Activated naive CD8-positive, alpha-beta T cell (primary cell): ENCODE data around the gene SNX24.

ENCODE experiments used
- H3K27ac Mint-ChIP-seq: one replicate; pipeline ENCODE4 v1.8.0; 2021; ENCODE audit warnings: mixed read lengths
- H3K27me3 Mint-ChIP-seq: one replicate; pipeline ENCODE4 v1.8.0; 2021; ENCODE audit warnings: mixed read lengths
- H3K36me3 Mint-ChIP-seq: one replicate; pipeline ENCODE4 v1.8.0; 2021; ENCODE audit warnings: mixed read lengths
- H3K4me1 Mint-ChIP-seq: one replicate; pipeline ENCODE4 v1.8.0; 2021; ENCODE audit warnings: low read depth, mixed read lengths
- H3K4me3 Mint-ChIP-seq: one replicate; pipeline ENCODE4 v1.8.0; 2021; ENCODE audit warnings: mild to moderate bottlenecking, mixed read lengths
- H3K9me3 Mint-ChIP-seq: one replicate; pipeline ENCODE4 v1.8.0; 2021; ENCODE audit warnings: low read depth, mixed read lengths

Gene SNX24

DNA sequence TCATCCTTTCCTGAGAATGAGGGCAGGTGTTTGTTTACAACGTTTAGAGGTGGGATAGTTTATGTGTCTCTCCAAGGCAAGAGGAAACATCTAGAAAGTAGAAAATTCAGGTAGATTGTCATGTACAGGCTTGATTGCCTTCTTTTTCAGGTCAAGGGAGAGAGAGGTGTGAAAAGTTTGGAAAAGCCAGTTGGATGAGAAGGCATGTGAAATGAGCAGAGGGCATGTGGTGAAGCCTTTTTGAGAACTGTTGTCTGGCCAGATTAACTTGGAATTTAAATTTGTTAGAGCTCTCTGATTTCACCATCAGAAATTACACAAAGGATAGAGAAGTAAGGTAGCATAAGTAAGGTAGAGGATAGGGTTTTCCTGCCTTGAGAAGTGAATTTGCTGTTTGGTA lies 74.6 kb downstream of the SNX24 start:
- no peaks in the 10 kb centered on the region for H3K9me3 Mint-ChIP-seq
- peaks cover 5% of the 10 kb centered on the region for H3K36me3 Mint-ChIP-seq
- no peak overlapping the region for H3K27ac Mint-ChIP-seq
- no peaks in the 10 kb centered on the region for H3K27me3 Mint-ChIP-seq
- no peak overlapping the region for H3K4me3 Mint-ChIP-seq
- no peaks in the 10 kb centered on the region for H3K4me1 Mint-ChIP-seq

DNA sequence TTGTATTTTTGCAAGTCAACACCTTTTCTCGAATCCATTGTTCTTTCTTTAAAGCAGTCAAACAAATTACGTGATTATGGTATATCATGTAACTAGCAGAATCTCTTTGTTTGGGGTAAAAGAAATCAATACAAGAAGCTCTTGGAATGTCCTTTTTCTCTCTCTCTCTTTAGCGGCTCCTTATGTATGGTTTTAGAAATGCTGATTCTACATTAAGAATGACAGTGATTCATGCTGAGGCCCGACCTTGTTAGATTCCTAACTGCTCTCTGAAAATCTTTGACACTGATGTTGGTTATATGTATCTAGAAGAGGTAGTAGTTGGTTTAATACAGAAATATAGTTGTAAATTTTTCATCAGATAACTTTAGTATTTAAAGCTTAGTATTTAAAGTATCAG lies 76.4 kb downstream of the SNX24 start:
- no peaks in the 10 kb centered on the region for H3K27me3 Mint-ChIP-seq
- H3K27ac Mint-ChIP-seq = no peak overlapping the region
- peaks cover 2% of the 10 kb centered on the region for H3K36me3 Mint-ChIP-seq
- no peak overlapping the region for H3K4me3 Mint-ChIP-seq
- H3K9me3 Mint-ChIP-seq = no peaks in the 10 kb centered on the region
- no peaks in the 10 kb centered on the region for H3K4me1 Mint-ChIP-seq

GRCh38 chr5:122924203-122924602 lies 78.8 kb downstream of the SNX24 start:
- Mint-ChIP-seq H3K27ac (no peak overlapping the region), H3K4me1 (no peaks in the 10 kb centered on the region), H3K9me3 (no peaks in the 10 kb centered on the region)

DNA sequence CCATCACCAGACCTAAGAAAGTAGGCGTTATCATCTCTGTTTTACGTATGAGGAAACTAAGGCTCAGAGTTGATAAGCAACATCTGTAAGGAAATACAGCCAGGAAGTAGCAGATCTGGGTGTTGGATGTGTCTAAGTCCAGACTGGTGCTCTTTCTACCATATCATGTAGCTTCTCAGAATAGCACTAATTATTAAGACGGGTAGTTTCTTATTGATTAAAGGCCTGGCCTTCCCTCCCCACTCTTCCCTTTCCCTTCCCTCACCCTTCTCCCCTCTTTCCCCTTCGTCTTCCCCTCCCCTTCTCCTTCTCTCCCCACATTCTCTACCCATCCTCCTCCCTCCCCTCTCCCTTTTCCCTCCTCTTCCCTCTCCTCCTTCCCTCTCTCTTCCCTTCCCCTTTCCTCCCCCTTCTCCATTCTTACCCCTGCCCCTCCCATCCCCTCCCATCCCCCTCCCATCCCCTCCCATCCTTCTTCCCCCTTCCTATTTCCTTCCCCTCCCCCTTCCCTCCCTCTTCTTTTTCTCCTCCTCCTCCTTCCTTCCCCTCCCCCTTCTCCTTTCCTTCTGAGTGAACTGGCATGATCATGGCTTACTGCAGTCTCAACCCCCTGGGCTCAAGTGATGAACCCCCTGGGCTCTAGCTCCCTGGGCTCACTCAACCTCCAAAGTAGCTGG lies 79.4 kb downstream of the SNX24 start:
- no peak overlapping the region for H3K4me3 Mint-ChIP-seq
- H3K36me3 Mint-ChIP-seq = no peaks in the 10 kb centered on the region
- no peaks in the 10 kb centered on the region for H3K9me3 Mint-ChIP-seq
- no peaks in the 10 kb centered on the region for H3K27me3 Mint-ChIP-seq
- H3K4me1 Mint-ChIP-seq = no peaks in the 10 kb centered on the region
- no peak overlapping the region for H3K27ac Mint-ChIP-seq

More at GRCh38 chr5:122924203-122924602, 78.8 kb downstream of the SNX24 start:
- no peaks in the 10 kb centered on the region for H3K36me3 Mint-ChIP-seq
- H3K4me3 Mint-ChIP-seq = no peak overlapping the region
- no peaks in the 10 kb centered on the region for H3K27me3 Mint-ChIP-seq

DNA sequence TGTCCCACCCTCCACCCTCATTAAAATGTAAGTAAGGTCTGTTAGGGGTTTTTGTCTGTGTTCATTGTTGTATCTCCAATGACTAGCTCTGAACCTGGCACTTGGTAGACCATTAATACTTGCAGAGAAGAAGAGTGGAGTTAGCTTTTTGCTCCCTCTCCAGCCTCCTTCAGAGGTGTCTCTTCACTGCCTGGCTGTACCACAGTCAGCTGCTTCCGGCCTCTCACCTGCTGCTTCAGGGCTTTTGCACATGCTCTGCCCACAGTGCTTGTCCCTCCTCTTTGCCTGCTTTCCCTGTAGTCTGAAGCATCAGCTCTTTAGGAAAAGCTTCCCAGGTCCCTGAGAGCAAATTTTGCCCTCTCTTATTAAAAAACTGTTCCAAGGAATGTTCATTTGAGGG lies 83.6 kb downstream of the SNX24 start:
- Mint-ChIP-seq H3K36me3 (no peaks in the 10 kb centered on the region), H3K27me3 (no peaks in the 10 kb centered on the region), H3K9me3 (no peaks in the 10 kb centered on the region), H3K4me1 (no peaks in the 10 kb centered on the region), H3K4me3 (no peak overlapping the region), H3K27ac (no peak overlapping the region)

- no peaks in the 10 kb centered on the region for H3K36me3 Mint-ChIP-seq
- H3K4me3 Mint-ChIP-seq = no peak overlapping the region
- no peak overlapping the region for H3K27ac Mint-ChIP-seq
These were observed 84.6 kb downstream of the SNX24 start for GRCh38 chr5:122929980-122930379.

GRCh38 chr5:122933956-122934355 lies 88.5 kb downstream of the SNX24 start:
- no peaks in the 10 kb centered on the region for H3K9me3 Mint-ChIP-seq
- H3K4me1 Mint-ChIP-seq = no peaks in the 10 kb centered on the region
- H3K4me3 Mint-ChIP-seq = no peak overlapping the region
- no peak overlapping the region for H3K27ac Mint-ChIP-seq
- H3K27me3 Mint-ChIP-seq = peaks cover 1% of the 10 kb centered on the region
- H3K36me3 Mint-ChIP-seq = no peaks in the 10 kb centered on the region

More at GRCh38 chr5:122929980-122930379, 84.6 kb downstream of the SNX24 start:
- H3K4me1 Mint-ChIP-seq = no peaks in the 10 kb centered on the region
- peaks cover 1% of the 10 kb centered on the region for H3K27me3 Mint-ChIP-seq
- H3K9me3 Mint-ChIP-seq = no peaks in the 10 kb centered on the region

DNA sequence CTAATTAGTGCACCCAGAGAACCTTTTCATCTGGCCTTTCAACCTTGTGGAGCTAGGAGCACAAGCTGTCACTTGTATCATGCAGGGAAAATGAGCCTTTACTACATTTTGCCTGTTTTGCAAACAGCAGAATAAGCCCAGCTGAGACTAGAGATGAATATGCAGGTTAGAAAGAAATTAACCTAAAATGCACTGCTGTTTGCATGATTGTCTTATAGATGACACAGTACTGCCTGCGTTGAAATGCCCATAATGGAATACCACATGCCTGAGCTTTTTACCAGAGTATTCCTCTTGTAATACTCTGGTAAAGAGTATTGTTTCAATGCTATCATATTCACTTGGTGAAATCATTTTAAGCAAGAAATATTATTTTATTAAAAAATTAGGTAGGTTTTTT lies 90.7 kb downstream of the SNX24 start:
- no peak overlapping the region for H3K27ac Mint-ChIP-seq
- no peak overlapping the region for H3K4me3 Mint-ChIP-seq

DNA sequence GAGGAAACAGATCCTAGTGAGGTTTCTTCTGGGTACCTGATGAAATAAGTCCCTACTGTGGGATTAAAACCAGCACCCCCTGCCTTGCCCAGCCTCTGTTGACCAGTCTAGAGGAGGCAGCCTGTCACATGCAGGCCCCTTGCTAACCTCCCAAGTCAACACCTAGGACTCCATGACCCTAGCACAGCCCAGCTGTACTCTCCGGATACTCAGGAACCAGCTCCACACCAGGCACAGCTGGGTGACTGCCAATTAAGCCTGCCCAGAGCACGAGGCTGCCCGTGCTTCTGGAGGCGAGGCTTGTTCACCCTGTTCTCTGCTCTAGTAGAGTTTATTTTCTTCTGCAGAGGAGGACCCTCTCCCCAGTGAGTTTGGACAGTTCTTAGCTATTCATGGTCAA lies 92.5 kb downstream of the SNX24 start:
- Mint-ChIP-seq H3K4me3 (no peak overlapping the region), H3K9me3 (no peaks in the 10 kb centered on the region), H3K36me3 (no peaks in the 10 kb centered on the region), H3K27me3 (peaks cover 1% of the 10 kb centered on the region), H3K27ac (no peak overlapping the region), H3K4me1 (no peaks in the 10 kb centered on the region)

More for the DNA sequence above, 90.7 kb downstream of the SNX24 start:
- H3K36me3 Mint-ChIP-seq = no peaks in the 10 kb centered on the region
- peaks cover 1% of the 10 kb centered on the region for H3K27me3 Mint-ChIP-seq
- H3K9me3 Mint-ChIP-seq = no peaks in the 10 kb centered on the region
- no peaks in the 10 kb centered on the region for H3K4me1 Mint-ChIP-seq

DNA sequence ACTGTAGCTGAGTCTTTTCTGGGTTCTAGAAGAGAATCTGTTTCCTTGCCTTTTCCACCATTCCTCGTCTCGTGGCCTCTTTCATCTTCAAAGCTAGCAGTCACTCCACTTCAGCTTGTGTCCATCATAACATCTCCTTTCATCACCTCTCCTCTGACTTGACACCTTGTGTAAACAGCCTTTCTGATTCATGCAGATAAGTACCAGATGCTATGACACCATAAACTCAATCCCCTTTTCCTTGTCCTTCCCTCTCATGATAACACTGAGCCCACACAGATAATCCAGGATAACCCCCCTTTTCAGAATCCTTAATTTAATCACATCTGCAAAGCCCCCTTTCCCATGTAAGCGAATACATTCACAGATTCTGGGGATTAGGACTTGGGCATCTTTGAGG lies 95.5 kb downstream of the SNX24 start:
- Mint-ChIP-seq H3K36me3 (no peaks in the 10 kb centered on the region), H3K27me3 (no peaks in the 10 kb centered on the region), H3K9me3 (no peaks in the 10 kb centered on the region), H3K4me3 (no peak overlapping the region), H3K4me1 (no peaks in the 10 kb centered on the region), H3K27ac (no peak overlapping the region)

DNA sequence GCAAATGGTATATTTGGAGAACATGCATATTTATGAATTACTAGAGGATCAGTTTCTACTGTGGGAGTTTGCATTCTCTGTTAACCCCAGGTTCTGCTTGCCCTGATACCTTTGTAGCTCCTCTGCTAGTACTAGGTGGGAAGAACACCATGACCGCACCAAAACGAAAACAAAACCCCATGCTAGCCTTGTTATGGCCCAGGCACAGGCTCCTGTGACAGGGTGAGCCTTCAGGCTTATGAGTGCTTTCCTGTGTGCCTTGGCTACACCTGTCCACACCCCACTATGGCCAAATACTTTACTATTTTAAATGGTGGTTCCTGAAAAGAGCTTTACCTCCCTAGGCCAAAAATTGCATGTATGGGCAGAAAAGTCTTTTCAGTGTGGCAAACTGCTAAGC lies 96.3 kb downstream of the SNX24 start:
- Mint-ChIP-seq H3K36me3 (no peaks in the 10 kb centered on the region), H3K27ac (no peak overlapping the region), H3K4me1 (no peaks in the 10 kb centered on the region), H3K27me3 (no peaks in the 10 kb centered on the region), H3K9me3 (no peaks in the 10 kb centered on the region), H3K4me3 (no peak overlapping the region)

DNA sequence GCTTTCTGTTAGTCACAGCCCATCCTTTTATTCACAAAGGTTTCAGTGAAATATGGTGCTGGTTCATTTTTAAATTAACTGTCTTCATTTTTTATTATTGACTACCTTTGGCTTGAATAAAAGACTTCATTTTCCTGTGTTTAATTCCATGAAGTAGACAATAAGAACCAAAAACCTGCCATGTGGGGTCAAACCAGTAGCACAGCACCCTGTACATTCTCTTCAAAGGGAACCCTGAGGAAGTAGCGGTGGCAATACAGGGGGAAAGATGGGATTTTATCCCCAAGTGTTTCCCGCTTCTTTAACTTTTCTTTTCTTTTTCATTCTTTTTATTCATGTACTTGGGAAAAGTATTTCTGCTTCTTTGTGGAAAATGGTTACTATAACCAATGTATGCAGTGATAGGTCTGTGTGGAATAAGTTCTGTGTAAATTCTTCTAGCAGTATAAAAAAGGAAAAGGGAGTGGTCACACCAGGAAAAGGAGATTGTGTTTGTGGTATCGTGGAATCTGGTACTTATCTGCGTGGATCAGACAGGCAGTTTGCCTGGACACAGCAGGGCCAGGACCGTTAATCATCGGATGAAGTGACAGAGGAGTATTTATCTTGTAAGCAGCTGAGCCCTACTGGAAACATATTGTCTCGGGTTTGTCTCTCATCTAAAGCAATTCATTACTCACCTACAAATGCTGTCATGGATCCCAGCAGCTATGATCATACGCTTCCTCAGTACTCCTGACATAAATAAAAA lies 96.9 kb downstream of the SNX24 start:
- H3K27me3 Mint-ChIP-seq = no peaks in the 10 kb centered on the region
- H3K36me3 Mint-ChIP-seq = no peaks in the 10 kb centered on the region
- no peaks in the 10 kb centered on the region for H3K4me1 Mint-ChIP-seq
- no peaks in the 10 kb centered on the region for H3K9me3 Mint-ChIP-seq
- H3K4me3 Mint-ChIP-seq = no peak overlapping the region
- H3K27ac Mint-ChIP-seq = no peak overlapping the region

DNA sequence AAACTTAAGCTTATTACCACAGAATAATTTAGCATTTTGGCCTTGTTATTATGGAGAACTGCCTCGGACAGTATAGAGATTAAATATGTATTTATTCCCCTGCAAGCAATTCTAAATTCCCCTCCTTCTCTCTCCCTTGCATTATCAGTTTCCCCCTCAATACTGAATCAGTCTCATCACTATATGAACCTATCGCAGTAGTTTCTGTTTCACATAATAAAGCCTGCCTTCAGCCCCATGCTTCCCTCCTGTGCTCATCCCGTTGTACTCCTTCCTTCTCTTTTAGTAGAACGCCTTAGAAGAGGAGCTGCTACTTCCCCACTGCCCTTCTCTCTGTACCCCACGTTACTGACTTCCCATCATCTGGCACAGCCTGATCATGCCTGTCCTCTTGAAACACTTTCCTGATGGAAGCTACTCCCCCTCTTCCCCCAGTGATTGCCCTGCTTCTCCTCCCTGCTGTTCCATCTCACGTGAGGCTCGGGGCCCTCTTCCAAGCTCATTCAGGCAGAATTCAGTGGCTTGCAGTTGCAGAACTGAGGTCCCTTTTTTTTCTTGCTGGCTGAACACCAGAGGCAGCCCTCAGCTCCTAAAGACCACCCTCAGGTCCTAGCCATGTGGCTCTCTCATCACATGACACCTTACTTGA lies 97.8 kb downstream of the SNX24 start:
- Mint-ChIP-seq H3K27me3 (no peaks in the 10 kb centered on the region), H3K4me3 (no peak overlapping the region), H3K27ac (no peak overlapping the region)

DNA sequence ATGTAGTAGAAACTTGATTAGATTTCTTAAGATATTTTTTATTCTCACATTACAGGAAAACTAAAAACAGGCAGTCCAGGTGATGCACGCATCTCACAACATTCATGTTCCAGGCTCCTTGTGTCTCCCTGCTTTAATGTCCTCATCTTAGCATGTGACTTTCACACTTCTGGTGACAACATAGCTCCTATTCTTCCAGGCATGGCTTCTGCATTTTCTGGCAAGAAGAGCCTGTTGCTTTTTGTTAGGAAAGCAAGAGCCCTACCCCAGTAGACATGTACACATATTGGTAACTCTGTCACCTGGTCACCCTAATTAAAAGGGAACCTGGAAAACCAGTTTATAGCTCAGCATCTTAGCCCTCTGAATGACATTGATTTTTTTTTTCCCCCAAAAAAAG lies 98.6 kb downstream of the SNX24 start:
- H3K36me3 Mint-ChIP-seq = no peaks in the 10 kb centered on the region
- H3K27me3 Mint-ChIP-seq = no peaks in the 10 kb centered on the region
- H3K4me1 Mint-ChIP-seq = no peaks in the 10 kb centered on the region
- H3K4me3 Mint-ChIP-seq = no peak overlapping the region
- H3K9me3 Mint-ChIP-seq = no peaks in the 10 kb centered on the region
- H3K27ac Mint-ChIP-seq = no peak overlapping the region

More for the DNA sequence above, 97.8 kb downstream of the SNX24 start:
- Mint-ChIP-seq H3K4me1 (no peaks in the 10 kb centered on the region), H3K36me3 (no peaks in the 10 kb centered on the region), H3K9me3 (no peaks in the 10 kb centered on the region)

DNA sequence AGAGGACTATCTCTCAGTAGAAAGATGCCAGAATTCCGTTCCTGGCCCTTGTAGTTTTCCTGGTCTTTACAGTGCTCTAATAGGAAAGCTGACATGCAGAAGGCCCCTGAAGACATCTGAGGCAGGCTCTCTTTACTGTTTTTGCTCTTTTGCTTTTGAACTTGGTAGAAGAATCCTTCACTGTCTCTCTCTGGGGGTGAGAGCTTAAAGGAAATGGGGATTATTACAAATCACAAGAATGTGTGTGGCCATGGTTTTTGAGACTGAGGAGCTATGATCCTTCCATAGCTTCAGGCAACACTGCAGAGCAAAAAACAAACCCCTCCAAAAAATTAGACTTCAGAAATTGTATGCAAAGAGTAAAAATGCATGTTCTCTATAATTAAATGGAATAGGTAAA lies 102.0 kb downstream of the SNX24 start:
- Mint-ChIP-seq H3K27me3 (no peaks in the 10 kb centered on the region), H3K9me3 (no peaks in the 10 kb centered on the region), H3K4me3 (no peak overlapping the region), H3K36me3 (no peaks in the 10 kb centered on the region), H3K4me1 (no peaks in the 10 kb centered on the region), H3K27ac (no peak overlapping the region)
